Duodenal mucosa (tissue), 2 donors: ENCODE measurements around the gene CEP70.
"Not testable (repeated sequence)": the region's sequence is repeated elsewhere in the genome, so short reads cannot be mapped to it uniquely, and the experiment has no call there.

Source experiments
- H3K27ac ChIP-seq: one replicate; pipeline ENCODE4 v1.7.0; 2013; ENCODE audit warnings: low read depth, low read length
- H3K27me3 ChIP-seq, 2 donors: one replicate each; pipeline ENCODE4 v1.7.0; 2013; ENCODE audit warnings: low read length in 2 of 2, control low read depth in 1 of 2; ENCODE audit not compliant: insufficient read depth in 2 of 2, control insufficient read depth in 1 of 2
- H3K36me3 ChIP-seq, 2 donors: one replicate each; pipeline ENCODE4 v1.7.0; 2013; ENCODE audit warnings: low read length in 2 of 2, control low read depth in 1 of 2; ENCODE audit not compliant: insufficient read depth in 2 of 2, control insufficient read depth in 1 of 2
- H3K4me1 ChIP-seq, 2 donors: one replicate each; pipeline ENCODE4 v1.7.0; 2013; ENCODE audit warnings: low read length in 2 of 2, control low read depth in 1 of 2; ENCODE audit not compliant: insufficient read depth in 2 of 2, control insufficient read depth in 1 of 2
- H3K4me3 ChIP-seq, 2 donors: one replicate each; pipeline ENCODE4 v1.7.0; 2013; ENCODE audit warnings: low read length in 2 of 2, low read depth in 1 of 2
- H3K9ac ChIP-seq, 2 donors: one replicate each; pipeline ENCODE4 v1.7.0; 2013; ENCODE audit warnings: low read length in 2 of 2, low read depth in 1 of 2
- H3K9me3 ChIP-seq, 2 donors: one replicate each; pipeline ENCODE4 v1.7.0; 2013; ENCODE audit warnings: low read length in 2 of 2, control low read depth in 1 of 2; ENCODE audit not compliant: control insufficient read depth in 1 of 2

CEP70 gene

DNA sequence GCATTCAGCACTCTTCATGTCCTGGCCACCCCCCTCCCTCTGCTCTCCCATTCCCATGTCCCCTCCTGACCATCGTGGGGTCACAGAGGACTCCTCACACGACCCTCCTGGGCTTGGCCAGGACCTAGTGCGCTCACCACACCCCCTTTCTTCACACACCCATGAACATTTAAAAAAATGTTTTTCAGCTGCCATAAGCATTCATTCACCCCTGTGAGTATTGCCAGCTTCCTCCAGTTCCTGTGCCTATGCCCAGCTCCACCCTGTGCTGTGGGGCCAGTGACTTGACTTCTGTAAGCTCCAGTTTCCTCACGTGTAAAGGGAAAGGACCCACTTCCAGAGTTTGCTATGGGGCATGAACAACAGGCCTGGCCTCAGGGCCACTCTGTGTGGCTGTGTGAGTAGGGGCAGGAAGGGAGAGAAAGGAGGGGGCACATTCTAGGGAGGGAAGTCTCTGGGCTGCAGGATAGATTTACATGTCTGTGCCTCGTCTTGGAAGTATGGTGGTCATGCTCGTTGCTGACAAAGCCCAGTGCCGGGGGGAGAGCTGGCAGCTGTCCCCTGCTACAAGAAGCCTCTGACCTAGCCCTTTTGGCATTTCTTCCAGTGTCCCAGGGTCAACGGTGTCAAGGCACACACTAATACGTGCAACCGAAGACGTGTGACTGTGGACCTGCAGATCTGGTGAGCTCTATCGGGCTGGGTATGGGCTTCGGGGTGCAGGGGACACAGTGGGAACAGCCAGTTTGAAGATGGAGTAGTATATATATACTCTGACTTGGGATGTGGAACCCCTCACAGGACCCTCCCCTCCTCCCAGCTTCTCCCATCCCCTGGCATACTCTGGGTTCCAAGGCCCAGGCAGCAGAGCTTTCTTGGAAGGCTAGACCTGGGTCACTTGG, 136.8 kb downstream of the CEP70 start:
- H3K27me3 ChIP-seq: peaks cover 5 to 8% of the 10 kb centered on the region in 2 donors
- no peak overlapping the region for H3K4me3 ChIP-seq
- no peaks in the 10 kb centered on the region for H3K36me3 ChIP-seq
- no peak overlapping the region for H3K9ac ChIP-seq
- no peaks in the 10 kb centered on the region for H3K9me3 ChIP-seq
- no peak overlapping the region for H3K27ac ChIP-seq
- no peaks in the 10 kb centered on the region for H3K4me1 ChIP-seq

DNA sequence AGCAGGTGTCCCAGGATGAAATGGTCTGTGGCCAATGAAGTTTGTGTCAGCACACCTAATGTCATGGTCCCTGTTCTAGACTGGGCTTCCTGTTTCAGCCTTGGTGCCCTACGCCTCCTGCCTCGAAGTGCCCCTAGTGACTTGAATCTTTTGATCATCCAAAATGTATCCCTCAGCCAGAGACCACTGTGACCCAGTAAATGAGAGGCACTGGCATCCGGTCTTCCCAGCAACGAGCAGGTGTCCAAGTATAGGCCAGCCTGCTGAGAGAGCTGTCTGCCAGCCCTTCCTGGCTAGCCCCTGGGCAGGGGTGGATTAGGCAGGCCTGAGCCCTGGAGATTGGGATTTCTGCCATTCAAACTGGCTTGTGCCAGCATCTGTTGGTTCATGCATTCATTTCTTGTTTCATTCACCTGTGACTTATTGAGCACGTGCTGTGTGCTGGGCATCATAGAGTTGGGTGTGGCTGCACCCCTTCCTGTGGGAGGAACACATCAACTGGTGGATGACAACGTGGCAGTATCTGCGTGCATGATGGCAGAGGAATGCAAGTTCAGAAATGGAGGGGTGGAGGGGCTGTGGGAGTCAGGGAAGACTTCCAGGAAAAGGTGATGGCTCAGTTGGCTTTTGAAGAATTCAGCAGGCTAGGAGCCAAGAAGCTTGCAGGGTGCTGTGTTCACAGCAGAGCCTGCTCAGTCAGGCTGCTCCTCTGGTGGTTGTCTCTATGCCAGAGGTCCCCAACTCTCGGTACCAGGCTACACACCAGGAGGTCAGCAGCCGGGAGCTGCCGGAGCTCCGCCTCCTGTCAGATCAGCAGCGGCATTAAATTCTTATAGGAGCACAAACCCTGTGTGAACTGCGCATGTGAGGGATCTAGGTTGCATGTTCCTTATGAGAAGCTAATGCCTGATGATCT, 138.0 kb downstream of the CEP70 start:
- Histone ChIP-seq H3K4me1 (no peaks in the 10 kb centered on the region), H3K27ac (no peak overlapping the region), H3K4me3 (no peak overlapping the region), H3K36me3 (no peaks in the 10 kb centered on the region), H3K9me3 (no peaks in the 10 kb centered on the region), H3K9ac (no peak overlapping the region), H3K27me3 (peaks cover 3 to 5% of the 10 kb centered on the region in 2 donors)

DNA sequence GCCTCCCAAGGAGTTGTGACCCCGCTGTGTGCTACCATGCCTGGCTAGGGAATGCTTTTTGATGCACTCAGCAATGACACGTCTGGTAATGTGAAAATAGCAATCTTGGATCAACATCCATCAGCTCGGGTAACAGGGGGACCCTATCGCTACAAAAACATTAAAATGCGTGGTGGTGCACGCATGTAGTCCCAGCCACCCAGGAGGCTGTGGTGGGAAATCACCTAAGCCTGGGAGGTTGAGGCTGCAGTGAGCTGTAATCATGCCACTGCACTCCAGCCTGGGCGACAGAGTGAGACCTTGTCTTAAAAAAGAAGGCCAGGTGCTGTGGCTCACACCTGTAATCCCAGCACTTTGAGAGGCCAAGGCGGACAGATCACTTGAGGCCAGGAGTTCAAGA, 140.1 kb downstream of the CEP70 start:
- H3K27ac ChIP-seq, H3K36me3 ChIP-seq, H3K27me3 ChIP-seq, H3K4me3 ChIP-seq, H3K9ac ChIP-seq, H3K4me1 ChIP-seq, H3K9me3 ChIP-seq: not testable (repeated sequence)

DNA sequence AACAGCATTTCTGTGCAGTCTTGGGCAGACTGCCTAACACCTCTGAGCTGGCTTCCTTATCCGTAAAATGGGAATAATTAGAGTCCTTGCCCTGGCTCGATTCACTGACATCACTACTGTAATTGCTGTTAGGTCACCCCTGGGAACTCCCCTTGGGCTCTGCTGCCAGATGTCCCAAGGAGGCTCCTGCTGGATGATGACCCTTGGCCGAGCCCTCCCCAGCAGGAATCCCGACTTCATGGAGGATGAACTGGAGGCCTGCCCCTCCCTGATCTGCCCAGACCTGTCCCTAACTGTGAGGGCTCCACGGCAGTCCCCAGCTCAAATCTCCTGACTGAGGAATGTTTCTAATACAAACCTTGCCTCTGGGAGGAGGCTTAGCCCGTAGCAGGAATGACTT, 141.6 kb downstream of the CEP70 start:
- Histone ChIP-seq H3K4me3 (no peak overlapping the region), H3K27me3 (peaks cover 3 to 5% of the 10 kb centered on the region in 2 donors), H3K4me1 (no peaks in the 10 kb centered on the region), H3K9me3 (no peaks in the 10 kb centered on the region), H3K9ac (no peak overlapping the region), H3K36me3 (no peaks in the 10 kb centered on the region), H3K27ac (no peak overlapping the region)

DNA sequence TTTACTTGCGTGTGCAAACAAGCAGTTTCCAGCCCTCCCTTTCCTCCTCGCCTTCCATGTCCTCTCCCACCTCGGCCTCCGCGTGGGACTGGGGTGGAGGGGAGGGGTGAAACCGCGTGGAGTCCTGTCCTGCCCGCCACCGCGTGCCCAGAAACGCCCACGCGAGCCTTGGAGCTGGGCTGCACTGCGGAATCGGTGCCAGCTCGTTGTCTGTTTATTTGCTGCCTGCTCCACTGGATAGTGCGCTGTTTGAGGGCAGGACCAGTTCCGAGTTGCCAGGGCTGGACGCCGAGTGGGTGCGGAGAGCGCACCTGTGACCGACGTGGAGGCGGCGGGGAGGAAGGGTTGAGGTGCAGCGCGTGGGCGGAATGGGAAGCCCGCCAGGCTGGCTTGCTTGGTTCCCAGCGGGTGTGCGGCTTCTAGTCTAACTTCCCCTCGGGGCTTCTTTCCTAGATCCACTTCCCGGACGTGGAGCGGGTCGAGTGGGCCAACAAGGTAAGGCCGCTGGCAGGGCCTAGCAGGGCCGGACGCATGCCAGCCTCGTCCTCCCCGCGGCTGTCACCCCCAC, 142.4 kb downstream of the CEP70 start:
- Histone ChIP-seq H3K27ac (no peak overlapping the region), H3K4me1 (no peaks in the 10 kb centered on the region), H3K9ac (no peak overlapping the region), H3K36me3 (no peaks in the 10 kb centered on the region), H3K4me3 (no peak overlapping the region), H3K9me3 (no peaks in the 10 kb centered on the region), H3K27me3 (peaks cover 0 to 3% of the 10 kb centered on the region in 2 donors)

DNA sequence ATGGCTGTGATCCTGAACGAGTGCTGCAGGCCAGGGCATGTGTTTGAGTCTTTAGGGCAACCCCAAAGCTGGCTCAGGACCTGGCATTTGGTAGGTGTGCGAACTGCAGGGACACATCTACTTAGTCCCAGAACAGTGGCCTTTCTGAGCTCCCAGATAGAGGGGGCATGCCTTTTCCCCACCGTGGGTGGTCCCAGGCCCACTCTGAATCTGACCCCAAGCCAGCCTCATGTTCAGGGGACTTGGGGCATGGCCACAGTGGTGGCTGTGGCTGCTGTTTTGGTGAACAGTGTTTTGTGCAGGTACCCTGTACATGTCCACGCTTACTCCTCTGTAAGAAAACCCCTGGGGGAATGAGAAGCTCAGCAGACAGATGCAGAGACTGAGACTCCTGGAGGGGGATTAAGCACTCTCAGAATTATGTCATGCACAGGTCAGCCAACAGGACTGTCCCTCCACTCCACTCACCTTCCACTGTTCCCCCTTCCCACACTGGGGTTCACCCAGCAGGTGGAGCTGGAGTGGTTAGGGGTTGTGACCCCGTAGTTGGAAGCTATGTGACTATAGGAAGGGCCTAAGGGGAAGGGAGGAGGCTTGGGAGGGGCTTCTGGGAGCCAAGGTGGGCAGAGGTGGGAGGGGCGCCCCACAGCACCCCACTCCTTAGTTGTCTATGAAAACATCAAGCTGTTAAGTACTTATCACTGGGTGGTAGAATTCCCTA, 143.2 kb downstream of the CEP70 start:
- H3K4me3 ChIP-seq: no peak overlapping the region
- no peaks in the 10 kb centered on the region for H3K36me3 ChIP-seq
- no peaks in the 10 kb centered on the region for H3K9me3 ChIP-seq
- H3K4me1 ChIP-seq: no peaks in the 10 kb centered on the region
- peaks cover 0 to 3% of the 10 kb centered on the region in 2 donors for H3K27me3 ChIP-seq
- no peak overlapping the region for H3K27ac ChIP-seq
- H3K9ac ChIP-seq: no peak overlapping the region

DNA sequence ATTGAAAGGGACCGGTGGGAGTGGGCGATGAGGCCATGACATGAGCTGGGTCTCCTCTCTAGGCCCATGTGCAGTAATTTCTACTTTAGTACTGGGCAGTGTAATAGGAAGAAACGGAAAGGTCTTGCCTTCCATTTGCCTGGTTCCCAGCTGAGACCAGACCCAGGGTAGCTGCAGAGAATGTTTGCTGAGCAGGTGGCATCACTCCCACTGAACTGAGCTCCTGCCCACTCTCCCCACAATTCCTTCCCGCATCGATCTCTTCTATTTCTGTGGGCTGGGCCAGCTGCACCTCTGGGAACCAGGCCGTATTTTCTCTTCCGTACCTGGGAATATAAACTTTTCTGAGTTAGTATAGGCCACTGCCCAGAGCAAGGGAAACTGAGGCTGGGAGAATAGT, 143.9 kb downstream of the CEP70 start:
- no peak overlapping the region for H3K9ac ChIP-seq
- H3K27me3 ChIP-seq: no peaks in the 10 kb centered on the region
- no peak overlapping the region for H3K27ac ChIP-seq
- H3K4me1 ChIP-seq: no peaks in the 10 kb centered on the region
- no peak overlapping the region for H3K4me3 ChIP-seq
- no peaks in the 10 kb centered on the region for H3K36me3 ChIP-seq
- H3K9me3 ChIP-seq: no peaks in the 10 kb centered on the region

DNA sequence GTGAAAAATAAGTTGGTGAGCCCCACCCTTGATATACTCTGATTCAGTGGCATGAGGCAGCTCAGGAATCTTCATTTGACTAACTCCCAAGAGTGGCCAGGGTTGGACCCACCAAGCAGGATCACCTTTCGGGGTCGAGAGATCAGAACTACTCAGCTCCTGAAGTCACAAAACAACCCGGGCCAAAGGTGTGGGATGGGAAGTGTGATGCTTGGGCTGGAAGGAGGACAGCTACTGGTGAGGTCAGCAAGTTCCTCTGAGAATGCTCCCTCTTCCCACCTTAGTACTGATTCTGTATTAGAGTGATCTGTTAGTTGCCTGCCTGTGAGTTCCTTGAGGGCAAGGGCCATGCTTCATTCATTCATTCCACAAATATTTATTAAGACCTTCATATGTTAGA, 144.6 kb downstream of the CEP70 start:
- H3K36me3 ChIP-seq: no peaks in the 10 kb centered on the region
- no peaks in the 10 kb centered on the region for H3K27me3 ChIP-seq
- no peaks in the 10 kb centered on the region for H3K9me3 ChIP-seq
- no peaks in the 10 kb centered on the region for H3K4me1 ChIP-seq
- H3K9ac ChIP-seq: no peak overlapping the region
- H3K4me3 ChIP-seq: no peak overlapping the region
- no peak overlapping the region for H3K27ac ChIP-seq

DNA sequence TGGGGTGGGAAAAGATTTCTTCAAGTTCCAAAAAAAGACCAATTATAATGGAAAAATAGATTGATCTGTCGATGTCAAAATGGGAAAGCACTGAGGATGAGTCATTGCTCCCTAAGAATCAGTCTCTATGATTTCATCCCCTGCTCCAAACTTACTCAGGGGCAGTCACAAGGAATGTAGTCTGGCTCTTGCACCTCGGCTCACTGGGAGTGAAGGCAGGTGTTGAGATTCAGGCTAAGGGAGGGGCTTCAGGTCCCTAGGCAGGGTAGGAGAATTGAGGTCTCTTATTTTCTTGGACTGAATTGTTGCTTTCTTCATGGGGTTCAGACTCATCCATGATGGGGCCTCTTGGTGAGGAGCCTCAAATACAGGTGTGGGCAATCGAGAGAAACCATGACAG, 145.4 kb downstream of the CEP70 start:
- Histone ChIP-seq H3K9me3 (no peaks in the 10 kb centered on the region), H3K27ac (no peak overlapping the region), H3K4me1 (no peaks in the 10 kb centered on the region), H3K9ac (no peak overlapping the region), H3K27me3 (no peaks in the 10 kb centered on the region), H3K4me3 (no peak overlapping the region), H3K36me3 (no peaks in the 10 kb centered on the region)
